ENCODE measurements around the gene SON. TPM values are rescaled to one million over a fixed set of nuclear protein-coding genes. Genes with fewer than 3 reads are reported as not detected.

The SON gene
- total RNA-seq, 1 experiment from 2014 or later = 220 TPM

DNA sequence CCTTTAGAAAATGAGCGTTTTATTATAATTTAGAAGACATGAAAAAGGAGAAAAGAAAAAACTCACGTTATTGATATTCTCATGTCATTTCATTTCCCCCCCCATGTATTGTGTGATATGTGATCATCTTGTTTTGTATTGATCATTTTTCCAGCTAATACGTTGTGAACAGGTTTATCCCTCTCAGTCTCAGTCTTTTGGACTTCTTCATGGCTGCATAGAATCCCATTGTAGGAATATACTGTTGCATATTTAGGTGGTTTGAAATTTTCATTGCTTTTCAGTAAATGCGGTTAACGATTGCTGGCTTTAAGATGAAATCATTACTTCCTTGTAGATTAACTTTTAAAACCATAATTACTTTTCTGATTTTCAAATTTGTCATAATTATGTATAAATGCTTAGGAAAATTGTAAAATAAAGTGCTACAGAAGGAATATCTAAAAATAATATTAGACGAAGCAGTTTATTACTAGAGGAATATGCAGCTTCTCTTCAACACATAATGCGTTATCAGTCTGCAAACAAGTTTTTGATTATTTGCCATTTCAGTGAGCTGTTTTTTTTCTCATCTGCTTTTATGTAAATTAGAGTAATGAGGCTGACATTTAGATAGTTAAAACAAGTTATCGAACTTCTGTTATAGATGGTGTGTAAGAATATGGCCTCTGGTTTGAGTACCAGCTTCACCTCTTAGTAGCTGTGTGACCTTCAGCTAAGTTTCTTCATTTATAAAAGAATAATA lies 1.8 kb downstream of the SON start:
- BruUV-seq (replicated peaks) = no TSS peak
- Histone ChIP-seq H3K36me3 (ENCODE audit: control insufficient read depth, insufficient read depth, low read length) (no peaks in the 10 kb centered on the region; the same call in 1 of the 2 replicates), H3K27me3 (replicated peaks; ENCODE audit: control insufficient read depth, insufficient read depth, low read length) (no peaks in the 10 kb centered on the region), H3K9me3 (no peaks in the 10 kb centered on the region), H3K4me3 (ENCODE audit: low read depth, low read length) (peak overlapping the region; percentile 74), H3K4me1 (peaks cover 19% of the 10 kb centered on the region)
- Mint-ChIP-seq H3K9me3 (ENCODE audit: unreplicated experiment) (peaks cover 8% of the 10 kb centered on the region), H3K4me1 (ENCODE audit: low read depth, unreplicated experiment) (peaks cover 9% of the 10 kb centered on the region), H3K4me3 (ENCODE audit: unreplicated experiment) (peak overlapping the region; percentile 82), H3K27ac (ENCODE audit: unreplicated experiment) (peak overlapping the region; percentile 98), H3K36me3 (ENCODE audit: insufficient read depth, unreplicated experiment) (peaks cover 72% of the 10 kb centered on the region), H3K27me3 (ENCODE audit: insufficient read depth, unreplicated experiment) (no peaks in the 10 kb centered on the region)
- ChIA-PET CTCF (no interaction called here), POLR2A (interaction anchor here (0.9 to 1.1 kb wide), 2 partner anchors 44 to 53 kb away, joined by 3 read pairs; partner anchors contain the start of gene DNAJC28)
- no peak for DNase-seq
- intact Hi-C loops (cut with micrococcal nuclease; ENCODE audit: unreplicated experiment) = loop anchor here (5.0 kb wide), 1 partner anchor 63 kb away; no protein-coding TSS in a partner anchor
- TF ChIP-seq, protein P1, sequence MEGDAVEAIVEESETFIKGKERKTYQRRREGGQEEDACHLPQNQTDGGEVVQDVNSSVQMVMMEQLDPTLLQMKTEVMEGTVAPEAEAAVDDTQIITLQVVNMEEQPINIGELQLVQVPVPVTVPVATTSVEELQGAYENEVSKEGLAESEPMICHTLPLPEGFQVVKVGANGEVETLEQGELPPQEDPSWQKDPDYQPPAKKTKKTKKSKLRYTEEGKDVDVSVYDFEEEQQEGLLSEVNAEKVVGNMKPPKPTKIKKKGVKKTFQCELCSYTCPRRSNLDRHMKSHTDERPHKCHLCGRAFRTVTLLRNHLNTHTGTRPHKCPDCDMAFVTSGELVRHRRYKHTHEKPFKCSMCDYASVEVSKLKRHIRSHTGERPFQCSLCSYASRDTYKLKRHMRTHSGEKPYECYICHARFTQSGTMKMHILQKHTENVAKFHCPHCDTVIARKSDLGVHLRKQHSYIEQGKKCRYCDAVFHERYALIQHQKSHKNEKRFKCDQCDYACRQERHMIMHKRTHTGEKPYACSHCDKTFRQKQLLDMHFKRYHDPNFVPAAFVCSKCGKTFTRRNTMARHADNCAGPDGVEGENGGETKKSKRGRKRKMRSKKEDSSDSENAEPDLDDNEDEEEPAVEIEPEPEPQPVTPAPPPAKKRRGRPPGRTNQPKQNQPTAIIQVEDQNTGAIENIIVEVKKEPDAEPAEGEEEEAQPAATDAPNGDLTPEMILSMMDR (IDR thresholded peaks at IDR 0.05; ENCODE audit: insufficient read depth in 1 of 2, low read depth in 1 of 2, low read length in 1 of 2, severe bottlenecking in 1 of 2, unreplicated experiment in 1 of 2) = no peak

DNA sequence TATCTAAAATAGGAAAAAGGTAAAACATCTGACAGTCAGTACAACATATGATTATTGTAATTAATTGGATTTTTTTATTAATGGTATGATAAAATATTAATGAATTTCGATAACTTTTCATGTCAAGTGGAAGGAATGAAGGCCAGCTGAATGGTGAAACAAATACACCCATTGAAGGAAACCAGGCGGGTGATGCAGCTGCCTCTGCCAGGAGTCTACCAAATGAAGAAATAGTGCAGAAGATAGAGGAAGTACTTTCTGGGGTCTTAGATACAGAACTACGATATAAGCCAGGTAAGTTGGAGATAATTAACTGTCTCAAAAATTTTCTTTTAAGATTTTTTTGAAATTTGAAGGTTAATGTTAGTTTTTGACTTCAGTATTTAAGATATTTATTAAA lies 3.2 kb downstream of the SON start:
- Mint-ChIP-seq H3K4me3 (ENCODE audit: unreplicated experiment) (no peak overlapping the region), H3K4me1 (ENCODE audit: low read depth, unreplicated experiment) (no peaks in the 10 kb centered on the region), H3K36me3 (ENCODE audit: insufficient read depth, unreplicated experiment) (peaks cover 80% of the 10 kb centered on the region), H3K9me3 (ENCODE audit: unreplicated experiment) (peaks cover 10% of the 10 kb centered on the region), H3K27ac (ENCODE audit: unreplicated experiment) (no peak overlapping the region), H3K27me3 (ENCODE audit: insufficient read depth, unreplicated experiment) (no peaks in the 10 kb centered on the region)
- peaks cover 5% of the 10 kb centered on the region for H3K36me3 ChIP-seq (ENCODE audit: control insufficient read depth, insufficient read depth, low read length)
- H3K9me3 ChIP-seq = no peaks in the 10 kb centered on the region
- TF ChIP-seq, protein P1 (IDR thresholded peaks at IDR 0.05; ENCODE audit: insufficient read depth in 1 of 2, low read depth in 1 of 2, low read length in 1 of 2, severe bottlenecking in 1 of 2, unreplicated experiment in 1 of 2) = no peak
- POLR2A ChIA-PET = no interaction called here
- peaks cover 12% of the 10 kb centered on the region for H3K4me1 ChIP-seq
- intact Hi-C loops (cut with micrococcal nuclease; ENCODE audit: unreplicated experiment) = no loop called here
- H3K4me3 ChIP-seq (ENCODE audit: low read depth, low read length) = no peak overlapping the region
- no peak for DNase-seq
- no peaks in the 10 kb centered on the region for H3K27me3 ChIP-seq (replicated peaks; ENCODE audit: control insufficient read depth, insufficient read depth, low read length)
- CTCF ChIA-PET = no interaction called here
- BruUV-seq (replicated peaks) = no TSS peak

DNA sequence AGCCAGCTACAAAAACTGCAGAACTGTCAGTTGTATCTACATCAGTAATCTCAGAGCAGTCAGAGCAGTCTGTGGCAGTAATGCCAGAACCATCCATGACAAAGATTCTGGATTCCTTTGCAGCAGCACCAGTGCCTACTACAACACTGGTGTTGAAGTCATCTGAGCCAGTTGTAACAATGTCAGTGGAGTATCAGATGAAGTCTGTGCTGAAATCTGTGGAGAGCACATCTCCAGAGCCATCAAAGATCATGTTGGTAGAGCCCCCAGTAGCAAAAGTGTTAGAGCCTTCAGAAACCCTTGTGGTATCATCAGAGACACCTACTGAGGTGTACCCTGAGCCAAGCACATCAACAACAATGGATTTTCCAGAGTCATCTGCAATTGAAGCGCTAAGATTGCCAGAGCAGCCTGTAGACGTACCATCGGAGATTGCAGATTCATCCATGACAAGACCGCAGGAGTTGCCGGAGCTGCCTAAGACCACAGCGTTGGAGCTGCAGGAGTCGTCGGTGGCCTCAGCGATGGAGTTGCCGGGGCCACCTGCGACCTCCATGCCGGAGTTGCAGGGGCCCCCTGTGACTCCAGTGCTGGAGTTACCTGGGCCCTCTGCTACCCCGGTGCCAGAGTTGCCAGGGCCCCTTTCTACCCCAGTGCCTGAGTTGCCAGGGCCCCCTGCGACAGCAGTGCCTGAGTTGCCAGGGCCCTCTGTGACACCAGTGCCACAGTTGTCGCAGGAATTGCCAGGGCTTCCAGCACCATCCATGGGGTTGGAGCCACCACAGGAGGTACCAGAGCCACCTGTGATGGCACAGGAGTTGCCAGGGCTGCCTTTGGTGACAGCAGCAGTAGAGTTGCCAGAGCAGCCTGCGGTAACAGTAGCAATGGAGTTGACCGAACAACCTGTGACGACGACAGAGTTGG lies 7.3 kb downstream of the SON start:
- CTCF ChIA-PET = no interaction called here
- peaks cover 4% of the 10 kb centered on the region; the same call in 1 of the 2 replicates for H3K4me1 ChIP-seq
- no peaks in the 10 kb centered on the region for H3K27me3 ChIP-seq (replicated peaks; ENCODE audit: control insufficient read depth, insufficient read depth, low read length)
- Mint-ChIP-seq H3K27ac (ENCODE audit: unreplicated experiment) (no peak overlapping the region), H3K27me3 (ENCODE audit: insufficient read depth, unreplicated experiment) (no peaks in the 10 kb centered on the region), H3K4me3 (ENCODE audit: unreplicated experiment) (no peak overlapping the region), H3K4me1 (ENCODE audit: low read depth, unreplicated experiment) (no peaks in the 10 kb centered on the region), H3K9me3 (ENCODE audit: unreplicated experiment) (peaks cover 10% of the 10 kb centered on the region), H3K36me3 (ENCODE audit: insufficient read depth, unreplicated experiment) (peaks cover 92% of the 10 kb centered on the region)
- H3K36me3 ChIP-seq (ENCODE audit: control insufficient read depth, insufficient read depth, low read length) = peaks cover 17% of the 10 kb centered on the region
- BruUV-seq (replicated peaks) = no TSS peak
- H3K4me3 ChIP-seq (ENCODE audit: low read depth, low read length) = no peak overlapping the region
- DNase-seq = no peak
- POLR2A ChIA-PET = no interaction called here
- intact Hi-C loops (cut with micrococcal nuclease; ENCODE audit: unreplicated experiment) = no loop called here
- H3K9me3 ChIP-seq = no peaks in the 10 kb centered on the region
- TF ChIP-seq, protein P1 (IDR thresholded peaks at IDR 0.05; ENCODE audit: insufficient read depth in 1 of 2, low read depth in 1 of 2, low read length in 1 of 2, severe bottlenecking in 1 of 2, unreplicated experiment in 1 of 2) = no peak
